GM23338 (cell line): Measurements from ENCODE around the gene TRUB1. TPM values are rescaled to one million over a fixed set of nuclear protein-coding genes. Genes with fewer than 3 reads are reported as not detected.

Source experiments
- ATAC-seq: fragments of 200-7000 bp; cut with Tn5 transposase; 3 replicates; pipeline ENCODE4 v1.9.1; 2020
- DNase-seq: peaks from one replicate; pipeline ENCODE4 v3.0.0-alpha.2; 2015; ENCODE audit warnings: low spot score
- H2AFZ ChIP-seq: fragments of 200-600 bp; sonication (generic); 2 replicates; pipeline ENCODE4 v1.8.0; 2016; ENCODE audit warnings: antibody characterized with exemption, mild to moderate bottlenecking, moderate library complexity
- H3F3A ChIP-seq: fragments of 200-600 bp; sonication (generic); replicated peaks from 2 replicates; pipeline ENCODE4 v1.8.0; 2017; ENCODE audit warnings: antibody characterized with exemption, mixed run types, low read depth
- H3K27ac ChIP-seq: fragments of 200-600 bp; sonication (generic); 2 replicates; pipeline ENCODE4 v1.6.1; 2016; ENCODE audit warnings: low read depth
- H3K27me3 ChIP-seq: fragments of 200-600 bp; sonication (generic); 2 replicates; pipeline ENCODE4 v1.8.0; 2016; ENCODE audit warnings: mild to moderate bottlenecking, mixed run types, moderate library complexity; ENCODE audit not compliant: insufficient read depth
- H3K36me3 ChIP-seq: fragments of 200-600 bp; sonication (generic); 2 replicates; pipeline ENCODE4 v1.8.0; 2016; ENCODE audit warnings: mild to moderate bottlenecking; ENCODE audit not compliant: insufficient read depth
- H3K4me1 ChIP-seq: fragments of 200-600 bp; sonication (generic); 2 replicates; pipeline ENCODE4 v1.8.0; 2016; ENCODE audit warnings: mild to moderate bottlenecking, moderate library complexity; ENCODE audit not compliant: insufficient read depth
- H3K4me2 ChIP-seq: fragments of 200-600 bp; sonication (generic); 2 replicates; pipeline ENCODE4 v1.7.1; 2017; ENCODE audit warnings: mixed run types
- H3K4me3 ChIP-seq: fragments of 200-600 bp; sonication (generic); 2 replicates; pipeline ENCODE4 v1.6.1; 2016; ENCODE audit warnings: mixed run types
- H3K79me2 ChIP-seq: fragments of 200-600 bp; sonication (generic); replicated peaks from 2 replicates; pipeline ENCODE4 v1.8.0; 2017; ENCODE audit warnings: mild to moderate bottlenecking; ENCODE audit not compliant: insufficient read depth
- H3K9me2 ChIP-seq: fragments of 200-600 bp; sonication (generic); 2 replicates; pipeline ENCODE4 v1.8.0; 2017; ENCODE audit not compliant: insufficient read depth
- H4K20me1 ChIP-seq: fragments of 200-600 bp; sonication (generic); replicated peaks from 2 replicates; pipeline ENCODE4 v1.8.0; 2017; ENCODE audit warnings: mild to moderate bottlenecking; ENCODE audit not compliant: insufficient read depth
- H3K27ac Mint-ChIP-seq: 2 replicates; pipeline ENCODE4 v1.8.0; 2020; ENCODE audit warnings: inconsistent platforms, mild to moderate bottlenecking, moderate library complexity, mixed read lengths
- H3K27me3 Mint-ChIP-seq: 3 replicates; pipeline ENCODE4 v1.8.0; 2022; ENCODE audit warnings: low read depth, mild to moderate bottlenecking, moderate library complexity, mixed read lengths, inconsistent platforms; ENCODE audit not compliant: insufficient read depth, poor library complexity
- H3K36me3 Mint-ChIP-seq: 3 replicates; pipeline ENCODE4 v1.8.0; 2021; ENCODE audit warnings: low read depth, mild to moderate bottlenecking, inconsistent platforms, moderate library complexity, mixed read lengths
- H3K4me1 Mint-ChIP-seq: 3 replicates; pipeline ENCODE4 v1.8.0; 2020; ENCODE audit warnings: mild to moderate bottlenecking, inconsistent platforms, mixed read lengths
- H3K4me3 Mint-ChIP-seq: 3 replicates; pipeline ENCODE4 v1.8.0; 2021; ENCODE audit warnings: moderate library complexity, mild to moderate bottlenecking, inconsistent platforms, mixed read lengths
- H3K9me3 Mint-ChIP-seq: 3 replicates; pipeline ENCODE4 v1.8.0; 2020; ENCODE audit warnings: moderate library complexity, mild to moderate bottlenecking, inconsistent platforms, mixed read lengths
- CREB1 ChIP-seq: fragments of 250-450 bp; sonication (Bioruptor Pico); IDR thresholded peaks from 2 replicates; pipeline ENCODE4 v1.5.0; 2020; ENCODE audit warnings: low read depth, mild to moderate bottlenecking, moderate library complexity
- CTCF ChIP-seq, 2 experiments: fragments of 200-600 bp in 1 of 2; sonication (generic) in 1 of 2; conservative IDR thresholded peaks; 2 replicates each; pipeline versions ENCODE4 v1.5.1 to v1.6.1; 2016 to 2017; ENCODE audit warnings: antibody characterized with exemption in 2 of 2, low read depth in 2 of 2, mild to moderate bottlenecking in 2 of 2, moderate library complexity in 1 of 2
- ETS1 ChIP-seq: IDR thresholded peaks from 2 replicates; pipeline ENCODE4 v1.6.1; 2016; ENCODE audit warnings: antibody characterized with exemption
- EZH2 ChIP-seq: fragments of 200-600 bp; sonication (generic); IDR thresholded peaks from one replicate; pipeline ENCODE4 v1.8.0; 2017; ENCODE audit warnings: antibody characterized with exemption, mild to moderate bottlenecking, low read depth; ENCODE audit not compliant: unreplicated experiment
- NANOG ChIP-seq: IDR thresholded peaks from 2 replicates; pipeline ENCODE4 v1.6.1; 2016; ENCODE audit warnings: antibody characterized with exemption, borderline replicate concordance
- REST ChIP-seq: IDR thresholded peaks from one replicate; pipeline ENCODE4 v1.6.1; 2018; ENCODE audit warnings: antibody characterized with exemption; ENCODE audit not compliant: unreplicated experiment
- STAT1 ChIP-seq: IDR thresholded peaks from one replicate; pipeline ENCODE4 v1.6.1; 2016; ENCODE audit warnings: antibody characterized with exemption; ENCODE audit not compliant: unreplicated experiment
- ZNF114 ChIP-seq: fragments of 250-450 bp; sonication (Bioruptor Pico); IDR thresholded peaks from 2 replicates; pipeline ENCODE4 v1.5.0; 2020; ENCODE audit warnings: mild to moderate bottlenecking, moderate library complexity
- ZNF331 ChIP-seq: fragments of 250-450 bp; sonication (Bioruptor Pico); IDR thresholded peaks from 2 replicates; pipeline ENCODE4 v1.5.0; 2020; ENCODE audit warnings: low read depth, mild to moderate bottlenecking, moderate library complexity
- ZNF462 ChIP-seq: fragments of 250-450 bp; sonication (Bioruptor Pico); IDR thresholded peaks from 2 replicates; pipeline ENCODE4 v1.5.0; 2020; ENCODE audit warnings: mild to moderate bottlenecking, moderate library complexity
- polyA plus RNA-seq: library from polyadenylated mRNA; unstranded; fragments of >200 nt; fragmentation: Nextera tagmentation; extraction: Ambion mirVana; gene quantifications from 2 replicates; pipeline ENCODE4 v1.2.1, GENCODE V29; 2016
- total RNA-seq: library from RNA; depleted of rRNA; stranded (reverse); fragments of >200 nt; shearing (Covaris generic); gene quantifications from 2 replicates; pipeline ENCODE4 v1.2.3, GENCODE V29; 2014

TRUB1 gene
- total and polyA plus RNA-seq, 2 experiments from 2014 or later: 15.5 to 34.5 TPM

GRCh38 chr10:114957122-114957521 is 19.1 kb downstream of the TRUB1 start:
- peaks cover 71% of the 10 kb centered on the region for H3K79me2 ChIP-seq
- H3K4me3 ChIP-seq: no peak overlapping the region
- Mint-ChIP-seq H3K36me3 (peaks cover 8% of the 10 kb centered on the region; the same call in 2 of the 3 replicates), H3K27me3 (no peaks in the 10 kb centered on the region), H3K27ac (no peak overlapping the region), H3K9me3 (no peaks in the 10 kb centered on the region), H3K4me1 (peaks cover 6% of the 10 kb centered on the region; the same call in 2 of the 3 replicates), H3K4me3 (no peak overlapping the region)
- H3K27ac ChIP-seq: no peak overlapping the region
- no peak for DNase-seq
- H4K20me1 ChIP-seq: no peaks in the 10 kb centered on the region; the same call in none of the 2 replicates
- no peak overlapping the region for H2AFZ ChIP-seq
- no peaks in the 10 kb centered on the region for H3K9me2 ChIP-seq
- H3F3A ChIP-seq: no peaks in the 10 kb centered on the region
- H3K27me3 ChIP-seq: no peaks in the 10 kb centered on the region
- H3K4me2 ChIP-seq: no peak overlapping the region
- no peak for ATAC-seq
- no peaks in the 10 kb centered on the region for H3K4me1 ChIP-seq
- TF ChIP-seq ZNF114 (CRISPR knock-in tag) (no peak), ZNF462 (CRISPR knock-in tag) (no peak), CREB1 (CRISPR knock-in tag) (no peak), NANOG (no peak), REST (no peak), CTCF (conservative IDR thresholded peaks at IDR 0.05; ENCODE audit: low read depth in 2 of 2) (no peak), STAT1 (no peak), ETS1 (no peak), EZH2 (no peak), ZNF331 (CRISPR knock-in tag) (no peak)
- no peaks in the 10 kb centered on the region for H3K36me3 ChIP-seq
